ENCODE data around the gene FRK.
"Not testable (repeated sequence)": the region's sequence is repeated elsewhere in the genome, so short reads cannot be mapped to it uniquely, and the experiment has no call there.

FRK gene, protein sequence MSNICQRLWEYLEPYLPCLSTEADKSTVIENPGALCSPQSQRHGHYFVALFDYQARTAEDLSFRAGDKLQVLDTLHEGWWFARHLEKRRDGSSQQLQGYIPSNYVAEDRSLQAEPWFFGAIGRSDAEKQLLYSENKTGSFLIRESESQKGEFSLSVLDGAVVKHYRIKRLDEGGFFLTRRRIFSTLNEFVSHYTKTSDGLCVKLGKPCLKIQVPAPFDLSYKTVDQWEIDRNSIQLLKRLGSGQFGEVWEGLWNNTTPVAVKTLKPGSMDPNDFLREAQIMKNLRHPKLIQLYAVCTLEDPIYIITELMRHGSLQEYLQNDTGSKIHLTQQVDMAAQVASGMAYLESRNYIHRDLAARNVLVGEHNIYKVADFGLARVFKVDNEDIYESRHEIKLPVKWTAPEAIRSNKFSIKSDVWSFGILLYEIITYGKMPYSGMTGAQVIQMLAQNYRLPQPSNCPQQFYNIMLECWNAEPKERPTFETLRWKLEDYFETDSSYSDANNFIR

DNA sequence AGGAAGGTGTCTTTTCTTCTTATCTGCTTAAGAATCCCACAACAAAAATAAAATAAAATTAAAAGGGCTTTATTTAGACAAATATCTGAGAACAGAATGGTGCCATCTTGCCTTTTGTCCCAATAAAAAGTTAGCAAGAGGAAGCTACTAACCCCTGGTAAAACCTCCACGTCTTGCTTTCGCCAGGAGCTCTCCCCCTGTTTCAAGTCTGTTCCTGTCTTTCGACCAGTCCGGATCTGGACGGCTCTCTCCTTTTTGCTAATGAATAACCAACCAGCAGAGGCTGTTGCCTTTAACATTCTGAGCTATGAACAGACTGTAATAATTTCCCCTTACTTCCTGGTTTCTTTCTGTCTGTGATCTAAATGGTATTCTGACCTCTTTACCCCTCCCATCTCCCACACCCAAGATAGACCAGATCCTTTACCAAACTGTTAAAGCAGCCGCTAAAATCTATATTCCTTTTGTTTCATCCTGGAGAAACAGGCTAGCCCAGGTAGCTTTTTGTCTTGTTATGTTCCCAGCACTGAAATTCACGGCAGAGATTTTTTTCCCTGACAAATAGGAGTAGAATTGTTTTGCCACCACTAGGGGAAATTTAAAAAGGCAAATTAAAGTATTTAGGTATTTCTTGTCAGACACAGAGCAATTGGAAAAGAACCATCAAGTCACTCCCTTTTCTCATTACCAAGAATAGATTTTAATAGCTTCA, at the start of gene FRK:
Gene FRK (minus strand): TSS at position 320 of the 712 bp plus-strand sequence. CDS start 580 bp downstream, outside the sequence.
- DNase-seq (ENCODE audit: low read depth in 2 of 2): no peak

GRCh38 chr6:116108836-116109235, 48.1 kb upstream of the FRK start:
- no peak for DNase-seq (ENCODE audit: low read depth in 2 of 2)

DNA sequence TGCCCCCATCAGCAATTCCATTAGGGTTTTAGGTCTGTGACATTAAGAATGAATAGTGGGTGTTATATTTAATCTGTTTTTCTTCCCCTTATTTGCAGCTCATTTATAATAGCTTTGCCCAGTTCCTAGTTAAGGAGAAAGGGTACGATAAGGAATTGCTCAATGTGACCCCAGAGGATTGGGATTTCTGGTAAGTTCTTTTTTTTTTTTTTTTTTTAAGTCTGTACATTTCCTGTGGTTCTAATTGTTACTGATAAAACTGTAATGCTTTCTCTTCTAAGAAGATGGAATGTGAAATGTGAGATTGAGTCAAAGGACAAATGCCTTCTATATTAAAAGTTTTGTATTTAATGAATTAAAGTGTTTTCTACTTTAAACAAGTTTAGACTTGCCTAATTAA, 45.5 kb upstream of the FRK start:
- DNase-seq (ENCODE audit: low read depth in 2 of 2): no peak

GRCh38 chr6:116105247-116105646, 44.6 kb upstream of the FRK start:
- no peak for DNase-seq (ENCODE audit: low read depth in 2 of 2)

DNA sequence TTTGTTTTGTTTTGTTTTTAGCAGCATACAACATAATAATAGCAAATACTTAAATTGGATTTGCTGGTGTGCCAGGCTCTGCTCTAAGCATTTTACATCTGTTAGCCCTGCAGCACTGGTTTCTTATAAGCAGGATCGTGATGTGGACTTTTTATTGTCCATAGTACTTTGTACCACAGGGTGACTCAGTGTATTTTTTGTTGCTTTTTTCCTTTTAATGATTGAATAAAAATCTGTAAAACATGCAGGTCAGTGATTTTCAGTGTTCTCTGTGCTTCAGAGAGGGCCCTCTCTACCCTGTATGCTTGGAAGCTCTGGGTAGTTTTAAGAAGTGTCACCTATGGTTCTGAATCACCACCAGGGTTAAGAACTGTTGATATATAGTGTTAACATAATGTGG, 43.9 kb upstream of the FRK start:
- DNase-seq (ENCODE audit: low read depth in 2 of 2): no peak

- no peak for DNase-seq (ENCODE audit: low read depth in 2 of 2)
These were observed 42.2 kb upstream of the FRK start for GRCh38 chr6:116102873-116103272.

GRCh38 chr6:116101790-116102189, 41.1 kb upstream of the FRK start:
- DNase-seq (ENCODE audit: low read depth in 2 of 2): no peak

DNA sequence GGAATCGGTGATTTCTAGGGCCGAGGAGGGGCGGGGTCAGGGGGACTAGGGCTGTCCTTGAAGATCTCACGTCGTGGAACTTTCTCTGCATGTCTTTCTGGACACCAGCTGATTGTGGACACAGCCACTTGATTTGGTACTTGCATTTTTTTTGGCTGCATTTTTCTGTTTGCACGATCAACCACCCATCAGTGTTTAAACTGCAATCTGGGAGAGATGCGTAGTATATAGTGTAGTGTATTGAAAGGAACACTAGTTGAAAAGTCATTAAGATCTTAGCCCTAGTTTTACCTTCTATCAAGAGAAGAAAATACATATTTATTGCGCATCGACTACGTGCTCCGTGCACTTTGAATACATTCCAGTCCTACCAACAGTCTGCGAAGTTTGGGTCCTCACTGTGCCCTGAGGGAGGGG, 40.6 kb upstream of the FRK start:
- no peak for DNase-seq (ENCODE audit: low read depth in 2 of 2)

DNA sequence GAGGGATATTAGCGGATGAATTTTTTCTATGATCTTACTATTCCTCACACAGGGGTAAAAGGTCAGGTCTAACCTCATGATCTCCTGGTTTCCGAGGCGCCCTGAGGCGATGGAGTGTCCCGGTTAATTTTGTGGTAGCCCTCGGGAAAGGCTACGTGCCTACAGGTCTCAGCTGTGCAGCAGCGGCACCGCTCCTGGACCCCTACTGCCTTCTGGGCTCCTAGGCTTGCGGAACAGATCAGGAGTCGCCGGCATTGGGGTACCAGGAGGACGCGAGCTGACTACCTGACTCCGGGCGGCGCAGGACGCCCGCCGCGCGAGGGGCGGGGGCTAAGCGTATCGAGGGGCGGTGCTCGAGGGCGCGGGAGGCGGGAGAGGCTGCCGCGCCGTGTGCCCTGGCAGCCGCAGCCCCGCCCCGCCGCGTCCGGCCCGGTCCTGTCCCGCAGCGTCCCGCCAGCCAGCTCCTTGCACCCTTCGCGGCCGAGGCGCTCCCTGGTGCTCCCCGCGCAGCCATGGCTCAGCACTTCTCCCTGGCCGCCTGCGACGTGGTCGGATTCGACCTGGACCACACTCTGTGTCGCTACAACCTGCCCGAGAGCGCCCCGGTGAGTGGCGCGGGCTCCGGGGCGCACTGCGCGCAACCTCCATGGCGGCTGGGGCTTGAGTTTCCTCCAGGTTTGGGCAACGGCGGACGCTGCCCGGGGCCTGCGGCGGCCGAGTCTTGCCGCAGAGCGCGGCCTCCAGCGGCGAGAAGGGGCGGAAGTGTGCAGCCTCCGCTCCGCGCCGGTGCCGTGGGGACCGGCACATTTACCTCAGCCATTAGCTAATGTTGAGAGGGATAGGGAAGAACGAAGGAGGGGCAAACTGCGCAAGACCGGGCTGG, 40.0 kb upstream of the FRK start, which contains the start of gene NT5DC1:
Gene NT5DC1 (plus strand): TSS at position 435 of the 883 bp plus-strand sequence. CDS start 78 bp downstream, at position 513.
- DNase-seq (ENCODE audit: low read depth in 2 of 2): peak; percentile 55 to 81

- DNase-seq (ENCODE audit: low read depth in 2 of 2): no peak
These were observed 38.3 kb upstream of the FRK start for GRCh38 chr6:116099036-116099435.

DNA sequence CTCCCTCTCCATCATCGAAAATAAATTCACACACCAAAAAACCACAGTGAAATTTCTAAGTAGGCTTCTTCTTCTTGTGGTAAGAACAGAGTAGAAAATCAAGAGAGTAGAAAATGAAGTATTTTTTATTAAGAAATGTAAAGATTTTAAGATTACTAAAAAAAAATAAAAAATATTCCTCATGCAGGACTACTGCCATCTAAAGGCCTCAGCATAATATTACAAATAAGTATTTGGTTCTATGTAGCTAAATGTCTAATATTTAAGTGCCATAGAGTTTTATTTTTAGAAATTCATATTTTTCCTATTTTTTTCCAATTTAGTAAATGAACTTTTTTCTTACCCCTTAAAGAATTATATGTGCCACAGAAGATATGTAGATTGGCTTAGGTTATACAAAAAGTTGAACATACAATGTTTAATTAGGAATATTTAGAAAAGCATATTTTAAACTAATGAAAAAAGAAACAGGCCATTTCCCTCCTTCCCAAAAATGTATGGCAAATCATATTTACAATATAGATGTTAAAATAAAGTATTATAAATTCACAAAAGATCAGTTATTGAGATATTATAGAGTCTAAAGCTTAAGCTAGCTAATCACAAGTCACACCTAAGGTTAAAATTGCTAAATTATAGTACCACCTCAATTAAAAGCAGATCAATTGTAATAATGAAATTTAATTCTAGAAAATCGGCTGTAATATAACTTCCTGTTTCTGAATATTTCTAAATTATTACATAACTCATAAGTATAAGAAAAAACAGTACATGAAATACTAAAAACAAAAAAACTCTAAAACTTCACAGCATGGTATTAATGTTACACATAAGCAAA, 36.5 kb upstream of the FRK start:
- DNase-seq (ENCODE audit: low read depth in 2 of 2): no peak

DNA sequence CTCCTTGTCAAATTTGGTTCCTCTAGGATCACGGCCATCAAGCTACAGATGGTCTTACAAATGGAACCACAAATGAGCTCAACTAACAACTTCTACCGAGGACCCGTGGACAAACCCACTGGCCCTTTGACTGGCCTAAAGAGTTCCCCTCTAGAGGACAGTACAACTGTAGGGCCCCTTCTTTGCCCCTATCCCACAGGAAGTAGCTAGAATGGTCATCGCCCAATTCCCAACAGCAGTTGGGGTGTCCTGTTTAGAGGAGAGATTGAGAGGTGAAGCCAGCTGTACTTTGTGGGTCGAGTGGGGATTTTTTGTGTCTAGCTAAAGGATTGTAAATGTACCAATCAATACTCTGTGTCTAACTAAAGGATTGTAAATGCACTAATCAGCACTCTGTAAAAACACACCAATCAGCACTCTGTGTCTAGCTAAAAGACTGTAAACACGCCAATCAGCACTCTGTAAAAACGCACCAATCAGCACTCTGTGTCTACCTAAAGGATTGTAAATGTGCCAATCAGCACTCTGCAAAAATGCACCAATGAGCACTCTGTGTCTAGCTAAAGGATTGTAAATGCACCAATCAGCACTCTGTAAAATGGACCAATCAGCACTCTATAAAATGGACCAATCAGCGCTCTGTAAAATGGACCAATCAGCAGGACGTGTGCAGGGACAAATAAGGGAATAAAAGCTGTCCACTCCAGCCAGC, 35.5 kb upstream of the FRK start:
- not testable (repeated sequence) for DNase-seq (ENCODE audit: low read depth in 2 of 2)

- no peak for DNase-seq (ENCODE audit: low read depth in 2 of 2)
These were observed 33.4 kb upstream of the FRK start for GRCh38 chr6:116094041-116094440.

DNA sequence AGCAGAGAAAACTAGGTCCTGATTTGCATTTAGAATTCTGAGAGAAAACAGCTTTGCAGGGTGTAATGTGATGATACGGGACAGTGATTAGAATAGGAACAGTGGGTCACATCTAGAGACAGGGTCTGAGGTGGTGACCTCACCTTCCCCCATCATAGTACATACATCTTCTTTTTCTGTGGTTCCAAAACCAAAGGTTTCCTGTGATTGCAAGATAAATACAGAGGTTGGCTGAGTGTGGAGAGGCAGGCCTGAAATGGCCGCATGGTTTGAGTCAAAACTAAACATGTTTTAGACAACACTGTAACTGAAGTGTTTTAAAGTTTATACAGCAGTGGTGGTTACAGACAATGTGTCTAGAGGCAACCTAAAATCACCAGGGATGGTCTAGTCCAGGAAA, 29.6 kb upstream of the FRK start:
- DNase-seq (ENCODE audit: low read depth in 2 of 2): no peak

DNA sequence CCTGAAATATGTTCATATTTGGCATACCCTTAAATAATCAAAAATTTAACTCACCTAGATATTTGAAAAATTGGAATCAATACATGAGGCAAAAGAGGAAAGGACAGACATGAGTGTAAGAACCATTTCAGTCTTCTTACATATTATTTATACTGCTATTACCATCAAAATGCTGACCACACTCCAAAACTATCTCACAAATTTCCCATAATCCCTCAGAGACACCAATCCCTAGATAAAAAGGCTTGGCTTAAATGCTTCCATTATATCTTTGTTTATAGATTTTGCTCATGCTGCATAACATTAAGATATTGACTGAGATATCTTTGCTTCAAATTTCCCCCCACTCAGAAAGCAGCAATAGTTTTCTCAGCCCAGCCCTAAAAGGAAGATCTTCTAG, 28.3 kb upstream of the FRK start:
- DNase-seq (ENCODE audit: low read depth in 2 of 2): no peak

DNA sequence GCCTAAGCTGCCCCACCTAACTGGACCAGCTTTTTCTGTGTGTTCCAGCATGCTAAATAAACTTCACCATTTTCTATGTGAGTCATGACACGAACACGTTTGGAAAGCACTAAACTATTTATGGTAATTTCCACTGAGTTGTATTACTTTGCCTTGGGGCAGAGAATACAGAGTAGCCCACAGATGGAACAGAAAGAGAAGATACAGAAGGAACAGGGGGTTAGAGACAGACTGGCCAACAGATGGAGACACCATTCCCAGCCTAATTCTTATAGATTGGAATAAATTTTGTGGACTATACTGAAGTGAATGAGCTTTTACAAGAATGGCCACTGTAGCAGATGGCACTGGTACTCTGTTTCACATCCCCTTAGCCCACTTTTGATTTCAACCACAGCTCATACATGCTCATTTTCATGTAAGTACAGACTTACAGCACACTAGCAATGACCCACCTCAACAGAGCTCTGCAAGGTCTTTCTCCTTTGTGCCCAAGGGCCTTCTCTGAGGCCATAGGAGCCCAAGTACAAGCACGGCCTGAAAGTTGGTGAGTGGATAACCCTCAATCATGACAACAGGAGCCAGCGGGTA, 26.8 kb upstream of the FRK start:
- no peak for DNase-seq (ENCODE audit: low read depth in 2 of 2)

DNA sequence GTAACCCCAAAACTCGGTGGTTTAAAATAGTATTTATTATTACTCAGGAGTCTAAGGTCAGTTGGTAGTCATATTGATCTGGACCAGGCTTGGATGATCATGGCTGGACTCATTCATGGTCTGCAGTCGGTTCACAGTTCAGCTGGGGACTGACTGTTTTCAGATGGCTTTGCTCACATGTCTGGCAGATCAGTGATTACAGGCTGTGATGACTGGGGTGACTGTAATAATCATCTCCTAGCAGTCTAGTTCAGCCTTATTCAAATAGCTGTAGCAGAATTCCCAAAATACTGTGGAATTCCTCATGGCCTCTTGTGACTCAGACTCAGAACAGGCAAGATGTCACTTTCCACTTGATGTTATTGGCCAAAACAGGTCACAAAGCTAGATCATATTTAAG, 23.6 kb upstream of the FRK start:
- no peak for DNase-seq (ENCODE audit: low read depth in 2 of 2)

GRCh38 chr6:116083052-116083451, 22.4 kb upstream of the FRK start:
- DNase-seq (ENCODE audit: low read depth in 2 of 2): no peak

- no peak for DNase-seq (ENCODE audit: low read depth in 2 of 2)
These were observed 18.3 kb upstream of the FRK start for GRCh38 chr6:116078945-116079344.

GRCh38 chr6:116078522-116078921, 17.8 kb upstream of the FRK start:
- no peak for DNase-seq (ENCODE audit: low read depth in 2 of 2)

Data from stimulated activated CD8-positive, alpha-beta memory T cell treated with anti-CD3 and anti-CD28 coated beads, Interleukin-7, amount 100 ng/mL, for 4 hours (primary cell).